ENCODE results near the gene AHRR.

The AHRR gene

DNA sequence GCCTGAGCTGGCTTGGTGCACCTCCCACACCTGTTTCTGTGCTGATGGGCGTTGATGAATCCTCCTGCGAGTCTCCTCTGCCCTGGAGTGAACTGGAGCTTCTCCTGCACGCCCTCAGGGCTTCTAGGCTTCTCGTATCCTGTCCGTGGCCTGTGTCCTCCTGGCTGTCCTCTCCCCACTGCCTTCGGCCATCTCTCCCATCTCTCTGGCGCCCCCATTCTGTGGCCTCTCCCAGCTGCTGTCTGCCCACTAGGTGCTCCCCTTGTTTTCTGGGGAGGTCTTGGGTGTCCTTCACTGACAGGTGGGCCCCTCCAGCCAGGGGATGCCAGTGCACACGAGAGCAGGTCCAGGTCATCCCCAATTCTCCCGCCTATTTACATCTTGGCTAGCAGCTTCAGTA, 28.8 kb downstream of the AHRR start:
- no peaks in the 10 kb centered on the region for H3K9me3 Mint-ChIP-seq
- DNase-seq (no peak), ATAC-seq (replicated peaks) (no peak)
- H3K27me3 Mint-ChIP-seq: peaks cover 44 to 54% of the 10 kb centered on the region in 2 donors
- H3K4me1 Mint-ChIP-seq (ENCODE audit: low read depth in 2 of 2): peaks cover 3 to 5% of the 10 kb centered on the region in 2 donors
- no peak overlapping the region for H3K27ac Mint-ChIP-seq
- H3K4me3 Mint-ChIP-seq: no peak overlapping the region
- H3K36me3 Mint-ChIP-seq (ENCODE audit: insufficient read depth): no peaks in the 10 kb centered on the region

DNA sequence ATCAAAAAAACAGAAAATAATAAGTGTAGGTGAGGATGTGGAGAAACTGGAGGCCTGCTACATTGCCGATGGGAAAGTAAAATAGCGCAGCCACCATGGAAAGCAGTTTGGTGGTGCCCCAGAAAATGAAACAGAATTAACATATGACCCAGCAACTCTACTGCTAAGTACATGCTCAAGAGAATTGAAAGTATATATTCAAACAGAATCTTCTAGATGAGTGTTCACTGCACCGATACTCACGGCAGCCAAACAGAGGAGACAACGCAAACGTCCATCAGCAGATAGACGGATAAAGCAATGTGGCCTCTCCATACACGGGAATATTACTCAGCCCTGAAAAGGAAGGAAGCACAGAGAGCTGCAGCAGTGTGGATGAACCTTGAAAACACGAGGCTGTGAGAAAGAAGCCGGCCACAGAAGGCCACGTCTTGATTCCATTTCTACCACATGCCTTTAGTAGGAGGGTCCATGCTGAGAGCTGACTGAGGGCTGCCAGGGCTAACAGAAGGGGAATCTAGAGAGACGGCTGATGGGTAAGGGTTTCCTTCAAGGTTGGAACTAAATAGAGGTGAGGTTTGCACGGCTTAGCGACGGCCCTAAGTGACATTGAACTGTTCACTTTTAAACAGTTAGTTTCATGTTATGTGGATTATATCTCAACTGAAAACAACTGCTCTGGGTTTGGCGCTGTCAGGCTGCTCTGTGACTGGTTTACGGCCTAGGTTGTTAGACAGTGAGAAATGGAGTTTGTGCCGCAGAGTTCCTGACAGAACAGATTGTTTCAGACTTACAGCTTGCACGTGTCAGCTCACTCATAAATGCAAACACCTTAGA, 29.8 kb downstream of the AHRR start:
- Mint-ChIP-seq H3K4me3 (no peak overlapping the region), H3K27ac (no peak overlapping the region), H3K4me1 (ENCODE audit: low read depth in 2 of 2) (peaks cover 3 to 4% of the 10 kb centered on the region in 2 donors), H3K9me3 (no peaks in the 10 kb centered on the region), H3K27me3 (peaks cover 44 to 46% of the 10 kb centered on the region in 2 donors), H3K36me3 (ENCODE audit: insufficient read depth) (no peaks in the 10 kb centered on the region)
- DNase-seq (no peak), ATAC-seq (replicated peaks) (no peak)

DNA sequence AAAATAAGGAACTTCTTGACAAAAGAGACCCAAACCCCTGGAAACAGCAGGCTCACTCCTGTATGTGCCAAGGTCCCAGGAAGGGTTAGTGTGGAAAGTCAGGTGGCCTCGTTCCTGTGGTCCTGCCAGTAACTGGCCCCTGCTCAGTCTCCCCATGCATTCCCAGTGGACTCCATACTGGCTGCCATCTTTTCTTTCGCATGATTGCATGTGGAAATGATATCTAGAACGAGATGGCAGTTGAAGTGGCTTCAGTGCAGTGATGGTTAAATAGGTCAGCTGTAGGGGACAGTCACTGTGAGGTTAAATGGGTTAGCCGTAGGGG, 30.4 kb downstream of the AHRR start:
- Mint-ChIP-seq H3K4me1 (ENCODE audit: low read depth in 2 of 2) (no peaks in the 10 kb centered on the region), H3K27me3 (peaks cover 39 to 40% of the 10 kb centered on the region in 2 donors), H3K27ac (no peak overlapping the region), H3K36me3 (ENCODE audit: insufficient read depth) (no peaks in the 10 kb centered on the region), H3K9me3 (no peaks in the 10 kb centered on the region), H3K4me3 (no peak overlapping the region)
- DNase-seq (no peak), ATAC-seq (replicated peaks) (no peak)

DNA sequence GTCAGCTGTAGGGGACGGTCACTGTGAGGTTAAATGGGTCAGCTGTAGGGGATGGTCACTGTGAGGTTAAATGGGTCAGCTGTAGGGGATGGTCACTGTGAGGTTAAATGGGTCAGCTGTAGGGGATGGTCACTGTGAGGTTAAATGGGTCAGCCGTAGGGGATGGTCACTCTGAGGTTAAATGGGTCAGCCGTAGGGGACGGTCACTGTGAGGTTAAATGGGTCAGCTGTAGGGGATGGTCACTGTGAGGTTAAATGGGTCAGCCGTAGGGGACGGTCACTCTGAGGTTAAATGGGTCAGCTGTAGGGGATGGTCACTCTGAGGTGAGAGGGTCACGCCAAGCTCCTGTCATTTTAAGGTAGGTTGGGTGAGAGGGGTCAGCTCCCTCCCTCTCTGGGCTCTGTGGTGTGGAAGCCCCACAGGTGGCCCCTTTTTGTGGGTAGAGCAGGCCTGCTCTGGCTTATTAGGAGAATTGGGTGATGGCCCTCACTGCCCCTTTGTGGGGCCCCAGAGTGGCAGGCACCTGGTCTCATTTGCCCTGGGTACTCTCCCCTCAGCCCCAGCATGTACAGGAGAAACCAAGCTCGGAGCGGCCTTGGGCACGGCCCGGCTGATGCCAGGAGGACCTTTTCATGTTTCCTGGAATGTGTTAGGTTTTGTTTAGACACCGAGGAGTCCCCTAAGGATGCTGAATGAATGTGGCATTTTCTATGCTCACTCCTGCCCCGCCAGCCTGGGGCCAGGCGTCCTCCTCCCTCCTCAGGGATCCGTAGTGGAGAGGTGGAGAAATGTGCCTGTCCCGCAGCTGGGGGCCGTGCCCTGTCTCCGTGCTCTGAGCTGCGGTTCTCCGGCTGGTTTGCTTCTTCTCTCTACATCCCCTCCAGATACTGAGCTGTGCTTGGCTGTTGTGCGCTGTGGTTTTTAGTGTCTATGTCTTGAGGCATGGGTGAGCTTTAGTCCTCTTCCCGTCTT, 31.4 kb downstream of the AHRR start:
- ATAC-seq (replicated peaks) (no peak), DNase-seq (no peak)
- Mint-ChIP-seq H3K9me3 (no peaks in the 10 kb centered on the region), H3K4me1 (ENCODE audit: low read depth in 2 of 2) (no peaks in the 10 kb centered on the region), H3K27ac (no peak overlapping the region), H3K4me3 (no peak overlapping the region), H3K27me3 (peaks cover 29 to 34% of the 10 kb centered on the region in 2 donors), H3K36me3 (ENCODE audit: insufficient read depth) (no peaks in the 10 kb centered on the region)

DNA sequence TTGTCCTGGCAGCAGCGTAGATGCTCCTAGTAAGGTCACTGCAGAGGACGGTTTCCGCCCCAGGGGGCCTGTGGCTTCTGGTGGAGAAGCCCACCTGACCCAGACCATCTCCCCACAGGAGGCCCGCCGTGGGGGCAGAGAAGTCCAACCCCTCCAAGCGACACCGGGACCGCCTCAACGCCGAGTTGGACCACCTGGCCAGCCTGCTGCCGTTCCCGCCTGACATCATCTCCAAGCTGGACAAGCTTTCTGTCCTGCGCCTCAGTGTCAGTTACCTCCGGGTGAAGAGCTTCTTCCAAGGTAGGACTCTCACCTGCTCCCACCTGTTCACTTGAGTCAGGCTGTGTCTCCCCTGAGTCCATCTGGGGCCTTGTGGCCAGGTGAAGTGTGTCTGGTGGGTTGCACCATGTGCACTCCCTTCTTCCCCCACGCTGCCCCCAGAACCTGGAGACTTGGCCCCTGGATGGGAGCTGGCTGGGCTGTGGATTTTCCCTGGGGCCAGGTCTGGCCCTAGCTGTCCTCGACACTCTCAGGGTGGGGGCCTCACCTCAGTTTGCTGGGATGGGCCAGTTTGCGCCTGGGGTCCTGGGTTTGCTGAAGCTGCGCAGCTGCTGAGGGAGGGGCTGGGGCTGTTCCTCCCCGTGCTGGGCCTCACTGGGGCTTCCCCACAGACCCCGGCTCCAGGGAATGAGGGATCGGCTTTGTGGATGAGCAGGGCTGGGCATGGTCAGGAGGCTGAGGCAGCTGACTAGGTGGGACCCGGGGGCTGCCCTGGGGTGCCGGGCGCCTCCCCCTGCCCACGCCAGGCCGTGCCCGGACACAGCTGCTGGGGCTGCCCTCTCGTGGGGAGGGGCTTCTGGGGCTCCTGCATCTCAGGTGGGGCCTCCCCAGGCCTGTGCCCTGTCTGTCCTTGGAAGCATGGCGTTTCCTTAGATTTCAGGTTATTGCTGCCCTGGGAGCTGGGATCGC, 32.4 kb downstream of the AHRR start:
- DNase-seq: no peak
- no peaks in the 10 kb centered on the region for H3K9me3 Mint-ChIP-seq
- H3K4me3 Mint-ChIP-seq: no peak overlapping the region
- H3K36me3 Mint-ChIP-seq (ENCODE audit: insufficient read depth): no peaks in the 10 kb centered on the region
- H3K4me1 Mint-ChIP-seq (ENCODE audit: low read depth in 2 of 2): no peaks in the 10 kb centered on the region
- H3K27ac Mint-ChIP-seq: no peak overlapping the region
- ATAC-seq (replicated peaks): no peak
- peaks cover 20 to 25% of the 10 kb centered on the region in 2 donors for H3K27me3 Mint-ChIP-seq

DNA sequence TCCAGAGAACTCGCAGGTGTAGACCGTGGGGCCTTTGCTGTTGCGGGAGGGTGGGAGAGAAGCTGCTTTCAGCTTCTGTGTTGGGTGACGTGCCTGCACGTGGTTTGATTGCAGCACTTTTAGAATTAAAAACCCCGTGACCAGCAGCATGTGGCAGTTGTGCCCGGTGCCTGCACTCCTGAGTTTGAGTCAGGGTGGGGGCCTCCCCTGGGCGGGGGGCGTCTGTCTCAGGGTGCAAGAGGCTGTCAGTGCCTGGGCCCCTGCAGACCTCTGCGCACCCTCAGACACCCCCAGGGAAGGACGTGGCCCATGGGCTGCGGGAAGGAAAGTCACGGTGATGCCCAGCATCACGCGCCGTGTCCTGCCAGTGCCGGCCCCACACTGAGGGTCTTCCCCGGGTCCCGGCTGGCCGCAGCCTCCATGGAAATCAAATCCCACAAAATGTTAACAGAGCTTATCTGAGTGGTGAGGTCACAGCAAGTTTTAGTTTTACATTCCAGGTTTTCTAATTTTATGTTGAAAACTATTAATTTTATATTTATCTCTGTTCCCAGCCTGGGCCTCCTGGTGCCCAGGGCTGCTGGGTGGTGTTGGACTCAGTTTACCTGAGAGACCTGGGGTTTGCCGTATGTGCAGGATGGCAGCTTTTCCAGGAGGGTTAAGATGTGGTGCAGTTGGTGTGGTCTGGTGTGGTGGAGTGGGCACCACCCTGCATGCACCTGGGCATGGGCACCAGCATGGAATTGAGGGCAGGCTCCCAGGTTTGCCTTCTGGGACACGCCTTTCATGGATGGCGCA, 33.3 kb downstream of the AHRR start:
- H3K27me3 Mint-ChIP-seq: peaks cover 15 to 16% of the 10 kb centered on the region in 2 donors
- no peak for DNase-seq
- H3K9me3 Mint-ChIP-seq: no peaks in the 10 kb centered on the region
- no peak for ATAC-seq (replicated peaks)
- H3K4me1 Mint-ChIP-seq (ENCODE audit: low read depth in 2 of 2): no peaks in the 10 kb centered on the region
- H3K36me3 Mint-ChIP-seq (ENCODE audit: insufficient read depth): no peaks in the 10 kb centered on the region
- no peak overlapping the region for H3K4me3 Mint-ChIP-seq
- no peak overlapping the region for H3K27ac Mint-ChIP-seq

DNA sequence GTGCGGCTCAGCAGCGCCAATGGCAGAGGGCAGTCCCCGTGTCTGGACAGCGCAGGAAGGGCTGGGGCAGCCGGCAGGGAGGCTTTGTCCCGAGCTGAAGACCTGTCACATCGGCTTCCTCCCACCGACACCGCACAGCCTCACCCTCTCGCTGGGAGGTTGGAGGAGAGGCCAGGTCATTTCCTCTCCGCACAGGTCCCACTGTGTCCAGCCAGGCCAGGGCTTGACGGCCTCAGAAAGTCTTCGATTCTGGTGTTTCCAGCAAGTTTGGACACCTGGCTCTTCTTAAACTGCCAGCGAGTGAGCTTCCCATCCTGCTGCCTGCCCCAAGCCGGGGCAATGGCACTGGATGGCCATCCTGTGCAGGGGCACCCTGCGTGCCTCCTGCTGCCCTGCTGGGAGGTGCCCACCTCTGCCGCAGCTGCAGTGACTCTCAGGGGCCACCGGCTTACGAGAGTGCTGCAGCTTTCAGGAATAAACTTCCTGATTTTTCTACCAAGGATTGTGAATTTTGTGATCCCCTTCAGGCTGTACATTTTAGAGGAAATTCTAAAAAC, 33.9 kb downstream of the AHRR start:
- H3K9me3 Mint-ChIP-seq: no peaks in the 10 kb centered on the region
- DNase-seq (no peak), ATAC-seq (replicated peaks) (no peak)
- peaks cover 11 to 15% of the 10 kb centered on the region in 2 donors for H3K27me3 Mint-ChIP-seq
- H3K4me1 Mint-ChIP-seq (ENCODE audit: low read depth in 2 of 2): no peaks in the 10 kb centered on the region
- H3K36me3 Mint-ChIP-seq (ENCODE audit: insufficient read depth): no peaks in the 10 kb centered on the region
- no peak overlapping the region for H3K4me3 Mint-ChIP-seq
- peak overlapping the region in 1 of 2 donors; percentile 57 for H3K27ac Mint-ChIP-seq

DNA sequence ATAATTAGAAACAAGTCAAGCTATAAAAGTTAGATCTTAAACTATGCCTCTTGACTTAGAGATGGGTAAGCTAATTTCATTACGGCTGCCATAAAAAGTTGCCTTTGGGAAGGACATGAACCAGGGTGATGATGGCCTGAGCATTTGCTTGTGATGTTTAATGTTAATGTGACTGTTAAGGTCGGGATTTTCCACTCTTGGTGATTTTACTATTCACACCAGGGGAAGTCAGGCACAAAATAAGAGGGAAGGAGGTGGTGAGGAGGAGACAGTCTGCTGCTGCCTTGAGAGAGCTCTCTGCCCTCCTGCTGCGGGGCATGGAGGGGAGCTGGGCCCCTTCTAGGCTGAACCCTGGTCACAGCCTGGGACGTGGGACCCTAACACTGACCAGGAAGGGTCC, 34.4 kb downstream of the AHRR start:
- Mint-ChIP-seq H3K27ac (peak overlapping the region in 1 of 2 donors; percentile 57), H3K36me3 (ENCODE audit: insufficient read depth) (no peaks in the 10 kb centered on the region)

DNA sequence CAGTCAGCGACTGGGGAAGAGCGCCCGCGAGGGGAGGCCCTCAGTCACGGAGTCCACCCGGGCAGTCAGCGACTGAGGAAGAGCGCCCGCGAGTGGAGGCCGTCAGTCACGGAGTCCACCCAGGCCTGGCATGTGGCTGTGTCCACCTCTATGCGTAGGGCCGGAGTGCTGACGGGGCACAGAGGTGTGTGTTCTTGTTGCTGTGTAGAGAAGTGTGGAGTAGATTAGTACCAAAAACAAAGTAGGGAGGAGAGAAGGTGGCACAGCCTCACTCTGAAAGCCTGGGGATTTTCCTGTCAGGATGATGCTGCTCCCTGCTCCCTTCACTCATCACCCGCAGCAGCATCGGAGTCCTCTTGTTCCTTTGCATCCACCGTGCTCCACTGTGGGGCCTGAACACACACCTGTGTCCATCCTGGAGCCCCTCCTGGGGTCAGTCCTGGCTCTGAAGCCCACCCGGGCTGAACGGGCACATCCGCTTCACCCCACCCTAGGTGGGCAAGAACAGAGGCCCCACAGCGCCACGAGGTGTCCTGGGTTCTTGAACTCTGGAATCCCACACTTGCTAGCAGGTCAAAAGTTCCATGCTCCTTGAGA, 37.9 kb downstream of the AHRR start:
- Mint-ChIP-seq H3K4me3 (no peak overlapping the region), H3K27ac (no peak overlapping the region), H3K36me3 (ENCODE audit: insufficient read depth) (no peaks in the 10 kb centered on the region), H3K4me1 (ENCODE audit: low read depth in 2 of 2) (no peaks in the 10 kb centered on the region), H3K9me3 (no peaks in the 10 kb centered on the region), H3K27me3 (peaks cover 7 to 28% of the 10 kb centered on the region in 2 donors)
- no peak for ATAC-seq (replicated peaks)
- no peak for DNase-seq

More for the DNA sequence above, 34.4 kb downstream of the AHRR start:
- H3K27me3 Mint-ChIP-seq: peaks cover 6 to 15% of the 10 kb centered on the region in 2 donors
- no peaks in the 10 kb centered on the region for H3K4me1 Mint-ChIP-seq (ENCODE audit: low read depth in 2 of 2)
- DNase-seq (no peak), ATAC-seq (replicated peaks) (no peak)
- H3K9me3 Mint-ChIP-seq: no peaks in the 10 kb centered on the region
- no peak overlapping the region for H3K4me3 Mint-ChIP-seq

DNA sequence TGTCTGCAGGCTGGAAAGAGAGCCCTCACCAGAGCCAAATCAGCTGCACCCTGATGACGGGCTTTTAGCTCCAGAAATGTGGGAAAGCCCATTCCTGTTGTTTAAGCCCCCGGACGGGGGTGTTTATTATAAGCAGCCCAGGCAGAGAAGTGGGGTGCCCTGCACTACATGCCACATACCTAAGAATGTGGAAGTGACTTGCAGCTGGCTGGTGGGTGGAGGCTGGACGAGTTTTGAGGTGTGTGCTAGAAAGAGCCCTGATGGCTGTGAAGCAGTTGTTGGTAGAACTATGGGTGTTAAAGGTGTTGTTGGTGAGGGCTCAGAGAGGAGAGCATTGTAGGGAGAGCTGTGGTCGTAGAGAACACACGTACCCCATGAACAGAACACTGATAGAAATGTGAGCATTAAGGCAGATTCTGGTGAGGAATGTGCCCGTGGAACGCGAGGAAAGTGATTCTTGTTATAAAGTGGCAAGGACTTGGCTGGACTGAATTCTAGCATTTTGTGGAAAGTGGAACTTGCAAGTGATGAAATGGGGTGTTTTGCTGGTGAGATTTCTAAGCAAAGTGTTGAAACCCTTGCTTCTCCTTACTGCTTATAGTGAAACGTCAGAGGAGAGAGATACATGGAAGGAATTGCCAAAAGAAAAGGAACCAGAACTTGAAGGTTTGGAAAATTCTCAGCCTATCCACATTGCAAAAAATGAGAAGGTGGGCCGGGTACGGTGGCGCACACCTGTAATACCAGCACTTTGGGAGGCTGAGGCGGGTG, 38.9 kb downstream of the AHRR start:
- ATAC-seq (replicated peaks) (no peak), DNase-seq (no peak)
- Mint-ChIP-seq H3K4me3 (no peak overlapping the region), H3K36me3 (ENCODE audit: insufficient read depth) (no peaks in the 10 kb centered on the region), H3K4me1 (ENCODE audit: low read depth in 2 of 2) (no peaks in the 10 kb centered on the region), H3K27ac (no peak overlapping the region), H3K9me3 (no peaks in the 10 kb centered on the region), H3K27me3 (peaks cover 18 to 28% of the 10 kb centered on the region in 2 donors)

DNA sequence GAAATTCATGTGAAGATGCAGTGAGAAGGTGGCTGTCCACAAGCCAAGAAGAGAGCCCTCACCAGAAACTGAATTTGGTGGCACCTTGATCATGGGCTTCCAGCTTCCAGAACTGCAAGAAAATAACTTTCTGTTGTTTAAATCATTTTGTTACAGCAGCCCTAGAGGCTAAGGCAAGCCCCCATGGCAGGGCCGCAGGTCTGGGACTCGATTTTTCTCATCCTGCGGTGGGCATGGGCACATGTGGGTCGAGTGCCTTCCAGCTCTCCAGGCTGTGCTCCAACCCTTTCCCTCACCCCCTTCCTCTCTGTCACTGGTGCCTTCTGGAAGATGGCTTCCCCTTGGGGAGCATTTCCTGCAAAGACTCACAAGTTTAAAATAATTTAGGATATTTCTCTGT, 40.7 kb downstream of the AHRR start:
- ATAC-seq (replicated peaks) (no peak), DNase-seq (no peak)
- no peaks in the 10 kb centered on the region for H3K36me3 Mint-ChIP-seq (ENCODE audit: insufficient read depth)
- H3K27me3 Mint-ChIP-seq: peaks cover 25 to 38% of the 10 kb centered on the region in 2 donors
- H3K4me1 Mint-ChIP-seq (ENCODE audit: low read depth in 2 of 2): no peaks in the 10 kb centered on the region
- H3K9me3 Mint-ChIP-seq: no peaks in the 10 kb centered on the region
- no peak overlapping the region for H3K27ac Mint-ChIP-seq
- H3K4me3 Mint-ChIP-seq: no peak overlapping the region
